CD14-positive monocyte (primary cell): ENCODE results near the gene ZNF536. TPM values are rescaled to one million over a fixed set of nuclear protein-coding genes. Genes with fewer than 3 reads are reported as not detected.

Experiments used
- DNase-seq, 3 donors: peaks; one replicate each; pipeline ENCODE4 v3.0.0-alpha.2; 2011 to 2022
- H2AFZ ChIP-seq: 2 replicates; pipeline ENCODE4 v1.6.0; 2012; ENCODE audit warnings: mild to moderate bottlenecking, low read depth, low read length, inconsistent platforms; ENCODE audit not compliant: insufficient read depth, poor library complexity, severe bottlenecking
- H3K27ac ChIP-seq, 2 donors: 1 replicate in 1 of 2; 2 replicates in 1 of 2; pipeline ENCODE4 v1.5.1; 2012 to 2013; ENCODE audit warnings: low read length in 2 of 2, control low read depth in 1 of 2, inconsistent platforms in 1 of 2, low read depth in 1 of 2, mild to moderate bottlenecking in 1 of 2
- H3K27me3 ChIP-seq, 2 donors: one replicate each; pipeline versions ENCODE4 v1.6.0 to v1.6.1; 2011 to 2013; ENCODE audit warnings: low read length in 2 of 2; ENCODE audit not compliant: control insufficient read depth in 2 of 2, insufficient read depth in 2 of 2
- H3K36me3 ChIP-seq, 2 donors: replicated peaks in 1 of 2; 1 replicate in 1 of 2; 2 replicates in 1 of 2; pipeline versions ENCODE4 v1.5.1 to v1.6.1; 2012 to 2013; ENCODE audit warnings: low read length in 2 of 2, control low read depth in 1 of 2, inconsistent platforms in 1 of 2, mild to moderate bottlenecking in 1 of 2; ENCODE audit not compliant: insufficient read depth in 2 of 2, control insufficient read depth in 1 of 2
- H3K4me1 ChIP-seq, 2 donors: 1 replicate in 1 of 2; 2 replicates in 1 of 2; pipeline versions ENCODE4 v1.5.1 to v1.6.1; 2012 to 2013; ENCODE audit warnings: low read length in 2 of 2, control low read depth in 1 of 2, inconsistent platforms in 1 of 2, mild to moderate bottlenecking in 1 of 2, moderate library complexity in 1 of 2; ENCODE audit not compliant: insufficient read depth in 2 of 2, control insufficient read depth in 1 of 2
- H3K4me2 ChIP-seq: replicated peaks from 2 replicates; pipeline ENCODE3; 2012; ENCODE audit warnings: low read length, moderate library complexity, mild to moderate bottlenecking; ENCODE audit not compliant: poor library complexity, severe bottlenecking; ENCODE audit errors: extremely low read depth
- H3K4me3 ChIP-seq, 3 experiments: fragments of 200-600 bp in 1 of 3; sonication (generic) in 1 of 3; replicated peaks in 1 of 3; 1 replicate in 2 of 3; 2 replicates in 1 of 3; pipeline ENCODE4 v1.5.1; 2011 to 2013; ENCODE audit warnings: low read length in 3 of 3, mild to moderate bottlenecking in 3 of 3, control low read depth in 2 of 3, low read depth in 2 of 3, inconsistent platforms in 1 of 3, moderate library complexity in 1 of 3
- H3K79me2 ChIP-seq: 2 replicates; pipeline ENCODE4 v1.6.0; 2012; ENCODE audit warnings: mild to moderate bottlenecking, control low read depth, inconsistent platforms, low read length, moderate library complexity; ENCODE audit not compliant: insufficient read depth
- H3K9ac ChIP-seq: 2 replicates; pipeline ENCODE4 v1.6.0; 2017; ENCODE audit warnings: low read length, mild to moderate bottlenecking; ENCODE audit not compliant: insufficient read depth, poor library complexity, severe bottlenecking
- H3K9me3 ChIP-seq, 2 donors: replicated peaks in 1 of 2; 1 replicate in 1 of 2; 2 replicates in 1 of 2; pipeline versions ENCODE4 v1.5.1 to v1.6.1; 2012 to 2013; ENCODE audit warnings: low read length in 2 of 2, control low read depth in 1 of 2; ENCODE audit not compliant: control insufficient read depth in 1 of 2, insufficient read depth in 1 of 2
- H4K20me1 ChIP-seq: 2 replicates; pipeline ENCODE4 v1.6.0; 2012; ENCODE audit warnings: mild to moderate bottlenecking, low read length, control low read depth, moderate library complexity; ENCODE audit not compliant: insufficient read depth
- H3K27ac Mint-ChIP-seq, 7 donors: one replicate each; pipeline ENCODE4 v1.8.0; 2020; ENCODE audit warnings: mild to moderate bottlenecking in 7 of 7, mixed read lengths in 7 of 7, moderate library complexity in 6 of 7, inconsistent platforms in 2 of 7
- H3K27me3 Mint-ChIP-seq, 3 donors: one replicate each; pipeline ENCODE4 v1.8.0; 2021 to 2022; ENCODE audit warnings: low read depth in 3 of 3, mild to moderate bottlenecking in 3 of 3, mixed read lengths in 3 of 3, moderate library complexity in 3 of 3, inconsistent platforms in 1 of 3
- H3K36me3 Mint-ChIP-seq, 2 donors: one replicate each; pipeline ENCODE4 v1.8.0; 2020; ENCODE audit warnings: mixed read lengths in 2 of 2, inconsistent platforms in 1 of 2, mild to moderate bottlenecking in 1 of 2
- H3K4me1 Mint-ChIP-seq: one replicate; pipeline ENCODE4 v1.8.0; 2020; ENCODE audit warnings: mild to moderate bottlenecking, mixed read lengths
- H3K4me3 Mint-ChIP-seq, 2 donors: one replicate each; pipeline ENCODE4 v1.8.0; 2020; ENCODE audit warnings: mild to moderate bottlenecking in 2 of 2, mixed read lengths in 2 of 2, moderate library complexity in 1 of 2
- H3K9me3 Mint-ChIP-seq, 7 donors: one replicate each; pipeline ENCODE4 v1.8.0; 2020 to 2022; ENCODE audit warnings: mixed read lengths in 7 of 7, mild to moderate bottlenecking in 6 of 7, moderate library complexity in 6 of 7, inconsistent platforms in 2 of 7
- CTCF ChIP-seq: fragments of 200-600 bp; IDR thresholded peaks from one replicate; pipeline ENCODE4 v1.8.0; 2022; ENCODE audit warnings: antibody characterized with exemption, mild to moderate bottlenecking
- WGBS: methylation state at CpG from one replicate; pipeline ENCODE4 v1.1.5; 2013; ENCODE audit warnings: missing lambda C conversion rate; ENCODE audit not compliant: insufficient coverage; 5-methylcytosine and 5-hydroxymethylcytosine counted together
- intact Hi-C, 2 donors: fragments of 100-400 bp; cut with micrococcal nuclease; formaldehyde crosslinking; loops; one replicate each; pipeline versions ENCODE4 v1.15.0 to v1.15.1; 2023
- polyA plus RNA-seq, 3 donors: library from polyadenylated mRNA; depleted of rRNA in 1 of 3; unstranded in 2 of 3; stranded (reverse) in 1 of 3; fragments of 300-500 nt in 2 of 3; fragments of >200 nt in 1 of 3; fragmentation: Illumina TruSeq in 2 of 3; gene quantifications; 1 replicate in 2 of 3; 2 replicates in 1 of 3; pipeline ENCODE4 v1.2.3, GENCODE V29; 2012 to 2021

The ZNF536 gene
- polyA plus RNA-seq, 3 donors: not detected

GRCh38 chr19:30487178-30487577 is 115.0 kb downstream of the ZNF536 start:
- Histone ChIP-seq H3K4me1 (no peaks in the 10 kb centered on the region), H2AFZ (no peak overlapping the region), H3K9me3 (no peaks in the 10 kb centered on the region), H3K4me2 (no peak overlapping the region), H3K9ac (no peak overlapping the region), H3K27ac (no peak overlapping the region), H3K79me2 (no peaks in the 10 kb centered on the region), H3K27me3 (no peaks in the 10 kb centered on the region), H3K36me3 (no peaks in the 10 kb centered on the region), H4K20me1 (no peaks in the 10 kb centered on the region), H3K4me3 (no peak overlapping the region)
- no peaks in the 10 kb centered on the region for H3K4me1 Mint-ChIP-seq
- no peak overlapping the region for H3K27ac Mint-ChIP-seq
- H3K9me3 Mint-ChIP-seq: peaks cover 0 to 6% (median 3%) of the 10 kb centered on the region in 7 donors
- H3K27me3 Mint-ChIP-seq: peaks cover 3 to 6% (median 6%) of the 10 kb centered on the region in 3 donors
- H3K36me3 Mint-ChIP-seq: no peaks in the 10 kb centered on the region
- no peak overlapping the region for H3K4me3 Mint-ChIP-seq
- no peak for DNase-seq
- no peak for TF ChIP-seq CTCF
- intact Hi-C loops: no loop called here
- 82% methylated on average over 2 of the region's 3 CpGs for WGBS

GRCh38 chr19:30488191-30488590 is 116.0 kb downstream of the ZNF536 start:
- Histone ChIP-seq H3K4me2 (no peak overlapping the region), H3K27ac (no peak overlapping the region), H3K9ac (no peak overlapping the region), H3K36me3 (no peaks in the 10 kb centered on the region), H3K9me3 (no peaks in the 10 kb centered on the region), H3K79me2 (no peaks in the 10 kb centered on the region), H3K27me3 (peaks cover 0 to 3% of the 10 kb centered on the region in 2 donors), H3K4me1 (no peaks in the 10 kb centered on the region), H4K20me1 (no peaks in the 10 kb centered on the region), H2AFZ (no peak overlapping the region), H3K4me3 (no peak overlapping the region)
- Mint-ChIP-seq H3K4me1 (no peaks in the 10 kb centered on the region), H3K9me3 (peaks cover 0 to 6% (median 3%) of the 10 kb centered on the region in 7 donors), H3K4me3 (no peak overlapping the region), H3K27ac (no peak overlapping the region), H3K27me3 (peaks cover 3 to 6% (median 6%) of the 10 kb centered on the region in 3 donors), H3K36me3 (no peaks in the 10 kb centered on the region)
- TF ChIP-seq CTCF: no peak
- 100% methylated on average over 1 of the region's 3 CpGs for WGBS
- intact Hi-C loops: no loop called here
- DNase-seq: no peak
